NCI-H1436 treated with DMSO at 0.1 percent for 48 hours (cell line): ENCODE results near the gene RIT2.

Experiments used
- DNase-seq: peaks from one replicate; lab custom pipeline; 2025; lab: John Stamatoyannopoulos, UW

RIT2 gene

GRCh38 chr18:42929857-42930256, 185.6 kb downstream of the RIT2 start:
- no peak for DNase-seq

DNA sequence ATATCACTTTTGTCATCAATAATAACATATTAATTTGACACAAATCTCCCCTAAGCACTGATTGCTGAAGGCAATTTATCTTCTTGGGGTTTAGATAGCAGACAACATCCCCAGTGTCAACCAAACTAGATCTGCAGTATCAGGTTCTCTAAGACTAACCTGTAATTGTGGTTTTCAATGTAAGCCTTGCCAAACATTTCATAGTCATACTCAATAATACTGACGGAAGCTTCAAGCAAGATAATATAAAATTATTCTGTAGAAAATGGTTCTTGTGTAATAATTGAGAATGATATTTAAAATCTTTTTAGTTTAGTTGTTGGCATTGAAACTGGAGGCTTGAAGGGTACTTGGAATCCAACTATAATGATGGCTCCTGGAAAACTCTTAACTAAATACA, 186.3 kb downstream of the RIT2 start:
- no peak for DNase-seq

- DNase-seq: no peak
These were observed 190.4 kb downstream of the RIT2 start for GRCh38 chr18:42925036-42925435.

DNA sequence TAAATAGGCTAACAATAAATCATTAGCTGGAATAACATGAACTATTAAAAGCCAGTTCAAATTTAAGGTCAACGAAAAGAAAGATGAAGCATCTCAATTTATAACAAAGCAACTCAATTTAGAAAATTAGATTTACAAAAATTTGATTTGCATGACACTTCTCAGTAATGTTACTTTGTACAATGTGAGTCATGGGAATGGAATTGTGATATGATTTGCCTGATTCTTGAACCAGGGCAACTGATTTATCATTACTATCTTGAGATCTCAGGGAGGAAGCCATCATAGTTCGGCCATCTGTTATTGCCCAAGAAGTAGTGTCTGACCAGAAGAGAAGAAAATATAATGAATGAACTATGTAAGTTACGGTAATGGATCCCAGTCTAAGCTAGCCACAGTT, 193.1 kb downstream of the RIT2 start:
- no peak for DNase-seq

DNA sequence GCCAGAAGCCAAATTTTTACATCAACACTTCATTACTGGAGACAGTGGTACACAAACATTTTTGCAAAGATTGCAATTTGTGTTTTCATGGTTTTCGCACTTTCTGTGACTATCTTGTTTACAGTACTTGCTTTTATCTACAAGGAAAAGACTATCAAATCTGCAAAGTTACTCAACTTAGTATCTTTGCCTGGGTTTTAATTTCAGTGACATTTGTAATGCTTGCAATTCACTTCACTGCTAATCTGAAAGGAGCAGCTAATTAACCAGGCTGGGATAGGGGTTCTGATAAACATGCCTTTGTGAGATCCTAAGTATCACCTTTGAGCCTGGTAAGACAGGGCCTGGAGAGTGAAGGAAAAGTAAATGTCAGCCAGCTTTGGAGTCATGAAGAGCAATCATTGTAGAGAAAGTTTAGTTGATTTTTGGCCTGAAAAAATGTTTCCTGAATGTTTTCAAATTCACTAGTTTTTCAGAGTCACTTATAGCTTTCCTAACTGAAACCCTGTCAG, 194.2 kb downstream of the RIT2 start:
- DNase-seq: no peak

DNA sequence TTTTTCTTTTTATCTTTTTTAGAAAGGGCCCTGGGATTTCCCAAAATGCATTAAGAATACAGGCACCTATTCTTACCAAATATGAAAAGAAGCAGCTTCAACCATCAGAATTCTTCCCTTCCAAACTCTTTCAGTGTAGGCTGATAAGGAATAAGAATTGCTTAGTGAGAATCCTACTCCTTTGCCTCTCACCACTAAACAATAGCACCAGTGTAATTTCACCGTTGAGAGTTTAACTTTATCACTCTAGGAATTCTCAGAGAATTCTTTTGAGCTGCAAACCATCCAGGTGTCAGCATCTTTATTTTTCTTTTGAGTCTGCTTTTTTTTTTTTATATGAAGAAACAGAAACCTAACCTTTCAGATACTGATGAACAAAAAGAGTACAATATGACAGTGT, 194.9 kb downstream of the RIT2 start:
- no peak for DNase-seq

DNA sequence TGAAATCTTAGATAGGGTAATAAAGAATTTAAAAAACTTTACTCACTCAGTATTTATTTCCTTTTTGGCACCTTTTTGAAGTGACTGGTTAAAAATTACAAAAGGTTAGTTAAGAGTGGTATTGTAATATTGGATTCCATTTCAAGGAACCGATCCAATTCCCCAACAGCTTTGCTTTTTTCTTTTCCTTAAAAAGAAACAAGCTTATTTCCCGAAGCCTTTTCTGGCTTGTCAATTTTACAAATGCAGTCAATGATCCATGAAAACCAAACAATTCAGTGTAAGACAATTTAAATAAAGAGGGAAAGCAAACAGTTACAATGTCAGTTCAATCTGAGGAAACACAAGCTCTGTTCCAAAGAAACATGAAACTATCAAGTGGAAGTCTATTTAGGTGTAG, 200.2 kb downstream of the RIT2 start:
- no peak for DNase-seq

DNA sequence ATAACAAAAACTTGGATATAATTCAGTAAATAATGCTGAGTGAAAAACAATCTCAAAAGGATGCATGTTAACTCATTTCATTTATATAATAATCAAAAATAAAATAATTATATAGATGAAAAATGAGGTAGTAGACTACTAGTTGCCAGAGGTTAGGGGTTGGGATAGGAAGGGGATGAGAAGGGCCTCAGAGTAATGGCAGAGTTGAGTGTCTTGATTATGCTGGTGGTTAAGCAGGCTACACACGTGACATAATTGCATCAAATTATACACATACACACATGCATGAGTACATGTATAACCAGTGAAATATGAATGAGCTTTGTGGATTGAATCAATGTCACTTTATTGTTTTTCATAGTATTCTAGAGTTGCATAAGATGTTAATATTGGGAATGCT, 201.0 kb downstream of the RIT2 start:
- peak; percentile 43 for DNase-seq

DNA sequence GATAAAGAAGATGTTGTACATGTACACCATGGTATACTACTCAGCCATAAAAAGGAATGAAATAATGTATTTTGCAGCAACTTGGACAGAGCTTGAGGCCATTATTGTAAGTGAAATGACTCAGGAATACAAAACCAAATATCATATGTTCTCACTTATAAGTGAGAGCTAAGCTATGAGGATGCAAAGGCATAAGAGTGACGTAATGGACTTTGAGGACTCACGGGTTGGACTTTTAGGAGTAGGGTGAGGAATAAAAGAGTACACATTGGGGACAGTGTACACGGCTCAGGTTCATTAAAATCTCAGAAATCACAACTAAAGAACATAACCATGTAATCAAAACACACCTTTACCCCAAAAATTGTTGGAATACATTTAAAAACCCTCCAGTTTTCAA, 206.4 kb downstream of the RIT2 start:
- DNase-seq: no peak

GRCh38 chr18:42906761-42907160, 208.7 kb downstream of the RIT2 start:
- DNase-seq: no peak

DNA sequence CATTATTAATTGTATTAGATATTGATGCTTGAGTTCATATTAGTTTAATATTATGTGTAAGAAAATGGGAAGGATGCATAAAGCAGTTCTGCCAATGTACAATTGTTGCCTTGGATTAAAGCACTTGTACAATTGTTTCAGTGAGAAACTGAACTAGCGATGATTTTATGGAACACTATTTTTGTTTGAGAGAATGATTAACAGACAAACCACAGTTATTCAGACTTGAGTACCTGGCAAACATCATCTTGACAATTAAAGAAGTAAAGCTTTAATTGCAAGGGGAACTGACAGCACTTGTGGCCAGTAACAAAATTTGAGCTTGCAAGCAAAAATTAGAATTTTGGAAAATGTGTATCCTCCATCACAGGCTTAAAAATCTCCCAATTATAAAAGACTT, 214.3 kb downstream of the RIT2 start:
- DNase-seq: no peak

DNA sequence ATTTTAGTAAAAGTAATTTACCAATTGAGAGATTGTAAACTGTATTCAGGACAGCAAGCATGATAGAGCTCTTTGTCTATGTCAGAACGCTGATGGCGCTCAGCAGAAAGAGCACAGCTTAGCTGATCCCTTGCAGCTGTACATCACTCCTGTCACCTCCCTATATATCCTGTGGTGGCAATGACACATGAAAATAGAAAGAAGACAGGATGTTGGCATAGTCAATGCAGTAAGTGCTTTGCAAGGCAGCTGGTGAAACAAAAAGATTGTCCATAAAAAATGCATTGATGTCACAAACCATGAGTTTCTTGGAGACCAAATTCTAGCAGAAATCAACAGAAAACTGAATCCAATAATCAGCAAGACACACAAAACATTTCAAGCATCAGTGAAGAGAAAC, 221.5 kb downstream of the RIT2 start:
- no peak for DNase-seq

DNA sequence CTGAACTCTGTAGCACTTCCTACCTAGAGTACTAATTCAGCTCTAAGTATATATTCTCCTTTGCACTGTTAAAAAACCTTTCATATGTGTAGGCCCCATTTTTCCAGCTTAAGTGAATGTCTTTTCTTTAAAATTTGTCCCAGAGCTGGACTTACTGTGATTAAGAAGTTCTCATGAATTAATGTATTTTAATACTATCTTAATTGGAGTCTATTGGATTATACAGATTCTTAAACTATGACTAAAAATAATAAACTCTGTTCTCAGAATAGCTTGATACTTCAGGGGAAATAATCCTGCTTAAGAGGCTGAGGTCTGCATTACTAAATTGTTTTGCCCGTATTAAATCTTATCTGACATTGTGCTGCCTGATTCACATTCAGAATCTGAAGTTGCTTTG, 223.3 kb downstream of the RIT2 start:
- no peak for DNase-seq

- DNase-seq: no peak
These were observed 223.8 kb downstream of the RIT2 start for GRCh38 chr18:42891705-42892104.

DNA sequence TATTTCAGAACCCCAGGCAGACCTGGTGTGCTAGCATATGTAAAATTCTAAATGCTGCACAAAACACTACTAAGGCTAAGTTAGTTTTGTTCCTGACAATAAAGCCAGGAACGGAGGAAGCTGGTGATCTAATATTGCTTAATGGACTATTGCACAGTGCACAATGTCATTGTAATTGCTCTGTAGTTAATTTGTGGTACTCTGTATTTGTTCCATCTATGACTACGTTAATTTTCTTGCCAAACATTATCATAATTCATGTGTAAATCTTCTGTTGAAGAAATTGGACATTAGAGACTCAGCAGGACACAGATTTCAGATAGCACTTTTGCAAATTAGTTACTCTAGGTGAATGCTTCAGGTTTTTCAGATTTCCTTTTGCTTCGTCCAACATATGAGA, 232.3 kb downstream of the RIT2 start:
- DNase-seq: peak; percentile 14

DNA sequence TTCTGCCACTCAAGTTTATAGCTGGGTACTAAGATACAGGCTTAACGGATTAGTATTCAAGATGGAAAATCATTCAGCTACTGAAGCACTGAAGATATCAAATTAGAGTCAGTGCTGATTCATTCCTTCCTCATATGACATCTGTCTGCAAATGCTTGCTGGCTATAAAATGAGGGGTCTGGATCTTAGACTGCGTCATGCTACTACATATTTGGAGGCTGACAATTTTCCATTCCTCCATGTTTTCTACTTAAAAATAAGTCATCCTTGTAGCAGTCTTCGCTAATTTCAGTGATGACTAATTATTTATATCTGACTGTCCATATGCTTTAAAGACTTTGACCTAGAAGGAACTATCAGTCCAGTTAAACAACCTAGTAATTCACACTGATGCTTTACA, 233.4 kb downstream of the RIT2 start:
- DNase-seq: no peak

DNA sequence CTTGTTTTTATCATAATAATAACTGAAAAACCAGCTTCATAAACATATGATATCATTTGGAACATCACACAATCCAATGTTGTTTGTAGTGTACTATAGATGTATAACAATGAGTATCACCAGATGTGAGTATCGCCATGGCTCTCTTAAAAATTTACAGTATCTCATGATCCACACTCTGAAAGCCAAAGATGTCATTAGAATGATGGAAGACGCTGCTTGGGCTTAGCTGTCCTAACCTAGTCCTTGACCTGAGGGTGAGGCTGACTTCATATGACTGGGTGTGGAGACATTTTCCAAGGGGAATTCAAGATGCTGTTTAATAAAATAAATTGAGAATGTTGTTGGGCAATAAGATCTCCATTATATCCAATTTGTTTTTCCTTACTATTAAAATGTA, 242.6 kb downstream of the RIT2 start:
- DNase-seq: no peak

DNA sequence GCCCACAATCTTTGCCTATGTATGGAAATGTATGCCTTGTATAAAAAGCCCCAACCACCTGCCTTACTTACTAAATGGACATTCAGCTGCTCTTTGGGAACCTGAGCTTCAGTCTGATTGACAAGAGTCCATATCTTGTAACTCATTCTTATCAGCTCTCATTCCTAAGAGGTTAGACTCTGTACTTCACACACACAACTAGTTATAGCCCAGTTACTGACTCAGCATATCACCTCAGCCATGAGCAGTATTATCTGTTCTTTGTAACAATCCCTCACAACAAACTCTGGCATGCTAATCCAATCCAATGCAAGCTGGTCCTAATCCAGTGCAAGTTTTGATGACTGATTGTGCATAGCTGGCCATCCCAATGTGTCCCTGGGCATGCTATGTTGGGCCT, 250.6 kb downstream of the RIT2 start:
- DNase-seq: no peak

GRCh38 chr18:42861271-42861670, 254.2 kb downstream of the RIT2 start:
- no peak for DNase-seq

GRCh38 chr18:42860548-42860947, 254.9 kb downstream of the RIT2 start:
- DNase-seq: no peak

- DNase-seq: no peak
These were observed 255.5 kb downstream of the RIT2 start for GRCh38 chr18:42860011-42860410.

DNA sequence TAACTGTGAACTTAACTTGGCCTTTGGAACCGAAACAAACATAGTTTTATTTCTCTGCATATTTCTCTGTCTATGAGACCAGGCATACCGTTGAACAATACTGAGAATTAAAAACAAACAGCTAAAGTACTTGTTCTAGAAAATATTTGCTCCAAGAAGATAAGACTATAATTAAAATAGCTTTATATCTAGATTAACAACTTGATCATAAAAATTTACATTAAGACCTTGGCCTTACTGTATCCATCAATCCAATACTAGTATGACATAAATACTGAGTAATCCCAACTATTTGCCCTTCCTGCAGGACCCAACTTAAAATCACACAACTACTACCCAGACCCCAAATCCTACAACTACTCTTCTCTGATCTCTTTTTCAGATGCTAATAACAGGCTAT, 260.9 kb downstream of the RIT2 start:
- no peak for DNase-seq

DNA sequence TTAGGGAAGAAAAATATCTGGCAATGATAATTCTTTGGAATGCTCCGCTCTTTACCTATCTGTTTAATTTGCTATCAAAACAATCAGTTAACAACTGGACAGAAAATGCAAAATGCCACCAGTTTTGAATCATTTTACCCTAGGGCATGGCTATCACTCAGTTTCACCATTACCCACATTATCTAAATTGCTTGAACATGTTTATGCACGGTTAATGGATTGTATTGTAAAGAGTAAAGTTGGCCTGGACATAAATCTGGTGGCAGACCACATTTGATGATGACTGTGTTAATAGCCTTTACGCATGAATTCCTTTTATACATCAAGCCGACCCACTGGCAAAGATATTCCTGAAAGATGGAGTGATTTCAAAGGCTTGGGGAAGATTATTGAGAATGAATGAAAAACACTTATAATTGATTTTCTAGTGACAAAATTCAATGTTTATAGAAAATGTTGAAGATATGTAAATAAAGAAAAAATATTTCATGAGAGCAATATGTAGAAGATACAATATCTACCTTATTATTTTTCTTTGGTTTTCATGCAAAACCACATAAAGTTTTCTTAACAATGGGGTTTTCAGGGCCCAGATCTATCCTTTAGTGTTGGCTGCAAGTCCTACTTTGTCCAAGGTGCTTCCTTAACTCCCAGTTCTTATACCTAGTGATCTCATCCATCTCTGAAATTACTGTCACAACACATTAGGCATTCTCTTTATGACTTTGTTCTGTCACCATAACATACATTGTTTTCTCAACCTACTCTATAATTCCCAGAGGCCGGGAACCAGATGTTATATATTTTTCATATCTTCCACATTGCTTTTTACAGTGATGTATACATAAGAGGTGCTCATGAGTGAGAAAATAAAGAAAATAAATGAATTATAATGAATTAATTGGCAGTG, 265.1 kb downstream of the RIT2 start:
- DNase-seq: no peak

GRCh38 chr18:42839408-42839807, 276.1 kb downstream of the RIT2 start:
- no peak for DNase-seq
